Naive thymus-derived CD8-positive, alpha-beta T cell (primary cell): ENCODE measurements around the gene TBCB. TPM values are rescaled to one million over a fixed set of nuclear protein-coding genes. Genes with fewer than 3 reads are reported as not detected.
A peak's percentile ranks its signal among the peaks of the same experiment; 100 is the strongest.
"Not testable (repeated sequence)": the region's sequence is repeated elsewhere in the genome, so short reads cannot be mapped to it uniquely, and the experiment has no call there.

Experiments used
- ATAC-seq, 2 donors: fragments of 150-1000 bp; cut with Tn5 transposase in 1 of 2; sonication (Bioruptor Pico), chemical (Tn5 transposase) in 1 of 2; 1 replicate in 1 of 2; 2 replicates in 1 of 2; pipeline ENCODE4 v1.10.0; 2021; ENCODE audit warnings: mild to moderate bottlenecking in 2 of 2, moderate library complexity in 2 of 2
- POLR2A ChIA-PET: fragments of 350-600 bp; sonication (Branson Sonifier 250); formaldehyde crosslinking; loops from one replicate; lab custom pipeline; 2021; ENCODE audit warnings: antibody characterized with exemption; lab: Charles Lee
- DNase-seq, 10 donors: peaks; one replicate each; pipeline versions ENCODE4 v3.0.0 to v3.0.0-alpha.2; 2020 to 2022
- H3K27ac Mint-ChIP-seq, 10 donors: one replicate each; pipeline ENCODE4 v1.8.0; 2020 to 2022; ENCODE audit warnings: mild to moderate bottlenecking in 10 of 10, mixed read lengths in 10 of 10, moderate library complexity in 4 of 10, inconsistent platforms in 1 of 10
- H3K27me3 Mint-ChIP-seq, 5 donors: one replicate each; pipeline ENCODE4 v1.8.0; 2021 to 2022; ENCODE audit warnings: mixed read lengths in 5 of 5
- H3K36me3 Mint-ChIP-seq, 3 donors: one replicate each; pipeline ENCODE4 v1.8.0; 2020 to 2022; ENCODE audit warnings: mixed read lengths in 3 of 3, mild to moderate bottlenecking in 2 of 3, inconsistent platforms in 1 of 3
- H3K4me1 Mint-ChIP-seq, 4 donors: one replicate each; pipeline ENCODE4 v1.8.0; 2021 to 2022; ENCODE audit warnings: mixed read lengths in 4 of 4
- H3K4me3 Mint-ChIP-seq, 10 donors: one replicate each; pipeline ENCODE4 v1.8.0; 2020 to 2022; ENCODE audit warnings: mild to moderate bottlenecking in 10 of 10, mixed read lengths in 10 of 10, moderate library complexity in 6 of 10, inconsistent platforms in 1 of 10
- H3K9me3 Mint-ChIP-seq, 9 donors: one replicate each; pipeline ENCODE4 v1.8.0; 2020 to 2022; ENCODE audit warnings: mixed read lengths in 9 of 9, mild to moderate bottlenecking in 3 of 9, inconsistent platforms in 1 of 9, moderate library complexity in 1 of 9
- polyA plus RNA-seq, 3 donors: library from polyadenylated mRNA; unstranded; fragments of 300-500 nt; fragmentation: Illumina TruSeq; gene quantifications; one replicate each; pipeline ENCODE4 v1.2.3, GENCODE V29; 2021
- total RNA-seq, 8 experiments: library from RNA in 2 of 8; stranded (reverse) in 2 of 8; gene quantifications; one replicate each; pipeline ENCODE4 v1.2.3 and lab custom pipeline; 2021 to 2026

Gene TBCB
- total and polyA plus RNA-seq, 5 experiments from 2014 or later, result 111 to 208 (median 169) TPM

GRCh38 chr19:36120092-36120983 is 5.1 kb downstream of the TBCB start:
- Mint-ChIP-seq H3K27ac (peak overlapping the region in 5 of 10 donors; percentile 17 to 75 (median 56)), H3K36me3 (peaks cover 0 to 67% (median 14%) of the 10 kb centered on the region in 3 donors), H3K4me3 (peak overlapping the region in 2 of 10 donors; percentile 26 to 58), H3K4me1 (peaks cover 12 to 38% (median 29%) of the 10 kb centered on the region in 4 donors), H3K27me3 (no peaks in the 10 kb centered on the region), H3K9me3 (no peaks in the 10 kb centered on the region)
- no peak for DNase-seq
- POLR2A ChIA-PET, result interaction anchor here (0.6 kb wide), 1 partner anchor 21 kb away, joined by 3 read pairs; no protein-coding TSS in a partner anchor
- ATAC-seq, result no peak

- H3K27me3 Mint-ChIP-seq, result no peaks in the 10 kb centered on the region
- DNase-seq (no peak), ATAC-seq (no peak)
- no peak overlapping the region for H3K4me3 Mint-ChIP-seq
- POLR2A ChIA-PET, result interaction anchor here (0.6 kb wide), 1 partner anchor 22 kb away, joined by 3 read pairs; no protein-coding TSS in a partner anchor
- no peaks in the 10 kb centered on the region for H3K9me3 Mint-ChIP-seq
- no peak overlapping the region for H3K27ac Mint-ChIP-seq
- H3K4me1 Mint-ChIP-seq, result peaks cover 12 to 34% (median 25%) of the 10 kb centered on the region in 4 donors
- peaks cover 0 to 73% (median 14%) of the 10 kb centered on the region in 3 donors for H3K36me3 Mint-ChIP-seq
Observed at GRCh38 chr19:36120984-36121358, 5.7 kb downstream of the TBCB start.

GRCh38 chr19:36121486-36122124 is 6.3 kb downstream of the TBCB start:
- POLR2A ChIA-PET, result no interaction called here
- H3K27me3 Mint-ChIP-seq, result no peaks in the 10 kb centered on the region
- no peak overlapping the region for H3K27ac Mint-ChIP-seq
- H3K36me3 Mint-ChIP-seq, result peaks cover 0 to 74% (median 14%) of the 10 kb centered on the region in 3 donors
- peaks cover 7 to 28% (median 19%) of the 10 kb centered on the region in 4 donors for H3K4me1 Mint-ChIP-seq
- no peaks in the 10 kb centered on the region for H3K9me3 Mint-ChIP-seq
- no peak overlapping the region for H3K4me3 Mint-ChIP-seq
- ATAC-seq (no peak), DNase-seq (no peak)

GRCh38 chr19:36125557-36125956 is 10.3 kb downstream of the TBCB start:
- Mint-ChIP-seq H3K27ac (peak overlapping the region in 3 of 10 donors; percentile 8 to 78 (median 57)), H3K9me3 (no peaks in the 10 kb centered on the region), H3K36me3 (peaks cover 0 to 47% (median 5%) of the 10 kb centered on the region in 3 donors), H3K27me3 (no peaks in the 10 kb centered on the region), H3K4me3 (no peak overlapping the region), H3K4me1 (peaks cover 2 to 19% (median 14%) of the 10 kb centered on the region in 4 donors)
- ATAC-seq (no peak), DNase-seq (no peak)
- POLR2A ChIA-PET, result interaction anchor here (1.3 to 5.1 kb wide), 2 partner anchors 11 to 15 kb away, joined by 4 to 42 read pairs; partner anchors contain the start of genes CAPNS1, POLR2I and TBCB

GRCh38 chr19:36128392-36128736 is 13.1 kb downstream of the TBCB start:
- Mint-ChIP-seq H3K9me3 (no peaks in the 10 kb centered on the region), H3K27ac (peak overlapping the region; percentile 60 to 95 (median 91)), H3K4me3 (peak overlapping the region; percentile 83 to 93 (median 90)), H3K4me1 (peaks cover 2 to 41% (median 16%) of the 10 kb centered on the region in 4 donors), H3K27me3 (no peaks in the 10 kb centered on the region), H3K36me3 (peaks cover 0 to 28% (median 0%) of the 10 kb centered on the region in 3 donors)
- DNase-seq (no peak), ATAC-seq (peak in 1 of 2 donors; percentile 18)
- POLR2A ChIA-PET, result interaction anchor here (0.7 to 5.1 kb wide), 9 partner anchors 12 to 380 kb away, joined by 3 to 42 read pairs (median 4); partner anchors contain the start of genes CAPNS1, LIN37, POLR2I and TBCB

GRCh38 chr19:36131221-36131620 is 16.0 kb downstream of the TBCB start:
- ATAC-seq, H3K27me3 Mint-ChIP-seq, POLR2A ChIA-PET, H3K36me3 Mint-ChIP-seq, H3K9me3 Mint-ChIP-seq, DNase-seq: not testable (repeated sequence)
- peaks cover 2 to 44% (median 16%) of the 10 kb centered on the region in 4 donors for H3K4me1 Mint-ChIP-seq
- H3K4me3 Mint-ChIP-seq, result peak overlapping the region in 1 of 10 donors; percentile 24
- peak overlapping the region in 2 of 10 donors; percentile 36 to 69 for H3K27ac Mint-ChIP-seq

GRCh38 chr19:36134867-36135266 is 19.6 kb downstream of the TBCB start:
- H3K4me1 Mint-ChIP-seq, result peaks cover 0 to 37% (median 4%) of the 10 kb centered on the region in 4 donors
- H3K9me3 Mint-ChIP-seq, H3K27ac Mint-ChIP-seq, DNase-seq, ATAC-seq, H3K4me3 Mint-ChIP-seq, H3K36me3 Mint-ChIP-seq, POLR2A ChIA-PET, H3K27me3 Mint-ChIP-seq: not testable (repeated sequence)

GRCh38 chr19:36136964-36137686 is 21.9 kb downstream of the TBCB start:
- Mint-ChIP-seq H3K4me1 (peaks cover 10 to 32% (median 16%) of the 10 kb centered on the region in 4 donors), H3K4me3 (no peak overlapping the region), H3K9me3 (peaks cover 0 to 2% (median 0%) of the 10 kb centered on the region in 9 donors), H3K36me3 (peaks cover 0 to 10% (median 5%) of the 10 kb centered on the region in 3 donors), H3K27ac (peak overlapping the region in 3 of 10 donors; percentile 1 to 23 (median 7)), H3K27me3 (no peaks in the 10 kb centered on the region)
- no peak for ATAC-seq
- POLR2A ChIA-PET, result interaction anchor here (1.0 to 2.1 kb wide), 3 partner anchors 13 to 206 kb away, joined by 3 to 5 read pairs (median 4); partner anchors contain the start of gene TBCB
- DNase-seq, result no peak

- ATAC-seq, result no peak
- Mint-ChIP-seq H3K27me3 (no peaks in the 10 kb centered on the region), H3K36me3 (peaks cover 0 to 23% (median 12%) of the 10 kb centered on the region in 3 donors), H3K4me3 (peak overlapping the region; percentile 92 to 96 (median 95)), H3K27ac (peak overlapping the region; percentile 82 to 97 (median 95)), H3K9me3 (peaks cover 0 to 2% (median 0%) of the 10 kb centered on the region in 9 donors), H3K4me1 (peaks cover 12 to 22% (median 19%) of the 10 kb centered on the region in 4 donors)
- POLR2A ChIA-PET, result interaction anchor here (0.7 to 2.2 kb wide), 7 partner anchors 9 to 389 kb away, joined by 3 to 23 read pairs (median 4); partner anchors contain the start of genes POLR2I, TBCB, THAP8 and ZNF146
- DNase-seq, result no peak
Observed at GRCh38 chr19:36139120-36139472, 23.8 kb downstream of the TBCB start.

GRCh38 chr19:36139473-36140303 is 24.4 kb downstream of the TBCB start, which contains the start of gene CAPNS1:
Gene CAPNS1, plus strand, starts transcription at chr19:36140066. Its CDS starts 946 bp downstream, at chr19:36141012.
- peak; percentile 67 to 70 for ATAC-seq
- POLR2A ChIA-PET, result interaction anchor here (0.7 to 2.2 kb wide), 7 partner anchors 12 to 388 kb away, joined by 3 to 23 read pairs (median 4); partner anchors contain the start of genes POLR2I, TBCB, THAP8 and ZNF146

More at GRCh38 chr19:36139473-36140303, 24.4 kb downstream of the TBCB start, which contains the start of gene CAPNS1:
- Mint-ChIP-seq H3K4me3 (peak within 1 kb of the TSS; percentile 92 to 96 (median 95)), H3K27ac (peak within 1 kb of the TSS; percentile 82 to 97 (median 95)), H3K4me1 (peaks cover 12 to 22% (median 19%) of the 10 kb centered on the region in 4 donors), H3K27me3 (no peaks in the 10 kb centered on the region), H3K9me3 (peaks cover 0 to 2% (median 0%) of the 10 kb centered on the region in 9 donors), H3K36me3 (peaks cover 0 to 26% (median 12%) of the 10 kb centered on the region in 3 donors)
- DNase-seq, result peak; percentile 86 to 95 (median 90)
